GM12864 (cell line): ENCODE measurements around the gene FXYD1.
"Not testable (repeated sequence)": the region's sequence is repeated elsewhere in the genome, so short reads cannot be mapped to it uniquely, and the experiment has no call there.

Source experiments
- DNase-seq: peaks from one replicate; pipeline ENCODE4 v3.0.0-alpha.2; 2011; ENCODE audit warnings: low read depth
- H3K4me3 ChIP-seq: 2 replicates; pipeline ENCODE4 v1.5.1; 2011; ENCODE audit warnings: mild to moderate bottlenecking, low read depth, low read length, control low read depth
- CTCF ChIP-seq: IDR thresholded peaks from 2 replicates; pipeline ENCODE4 v1.5.1; 2011; ENCODE audit warnings: low read depth, mild to moderate bottlenecking, moderate library complexity, low read length, control low read depth, inconsistent platforms; ENCODE audit errors: missing control alignments

Gene FXYD1

GRCh38 chr19:35149463-35149862 lies 10.8 kb downstream of the FXYD1 start:
- TF ChIP-seq CTCF: no peak
- no peak overlapping the region for H3K4me3 ChIP-seq
- DNase-seq: no peak

- no peak for TF ChIP-seq CTCF
- no peak for DNase-seq
- no peak overlapping the region for H3K4me3 ChIP-seq
These were observed 11.8 kb downstream of the FXYD1 start for GRCh38 chr19:35150445-35150844.

- H3K4me3 ChIP-seq: no peak overlapping the region
- DNase-seq: no peak
- no peak for TF ChIP-seq CTCF
These were observed 12.8 kb downstream of the FXYD1 start for GRCh38 chr19:35151273-35152065.

- not testable (repeated sequence) for H3K4me3 ChIP-seq, DNase-seq
These were observed 14.5 kb downstream of the FXYD1 start for GRCh38 chr19:35153129-35153522.

- no peak for DNase-seq
- peak; percentile 73 for TF ChIP-seq CTCF
- peak overlapping the region; percentile 85 for H3K4me3 ChIP-seq
These were observed 15.3 kb downstream of the FXYD1 start for GRCh38 chr19:35153701-35154524.

- peak within 1 kb of the TSS; percentile 85 for H3K4me3 ChIP-seq
- DNase-seq: no peak
- TF ChIP-seq CTCF: no peak
These were observed 16.1 kb downstream of the FXYD1 start, which contains the start of gene FXYD5 for GRCh38 chr19:35154525-35155406. Gene FXYD5, plus strand, starts transcription at chr19:35154735. Its CDS starts 816 bp downstream, at chr19:35155551.

GRCh38 chr19:35155441-35155840 lies 16.8 kb downstream of the FXYD1 start:
- H3K4me3 ChIP-seq: peak overlapping the region; percentile 85
- TF ChIP-seq CTCF: no peak
- no peak for DNase-seq
